Ectodermal cell (in vitro differentiated cells): ENCODE results near the gene CTNNA2.

Experiments used
- H3K27ac ChIP-seq: 2 replicates; pipeline ENCODE4 v1.7.0; 2013; ENCODE audit warnings: mild to moderate bottlenecking, low read depth, low read length; ENCODE audit not compliant: insufficient read depth, poor library complexity, severe bottlenecking
- H3K27me3 ChIP-seq: 2 replicates; pipeline ENCODE4 v1.7.0; 2013; ENCODE audit warnings: mild to moderate bottlenecking, low read length; ENCODE audit not compliant: insufficient read depth, control insufficient read depth, poor library complexity, severe bottlenecking
- H3K36me3 ChIP-seq: one replicate; pipeline ENCODE4 v1.7.0; 2013; ENCODE audit warnings: low read length; ENCODE audit not compliant: control insufficient read depth, insufficient read depth
- H3K4me1 ChIP-seq: one replicate; pipeline ENCODE4 v1.7.0; 2013; ENCODE audit warnings: low read length; ENCODE audit not compliant: control insufficient read depth, insufficient read depth
- H3K4me3 ChIP-seq: 2 replicates; pipeline ENCODE4 v1.7.0; 2013; ENCODE audit warnings: low read depth, low read length, control low read depth; ENCODE audit not compliant: insufficient read depth
- H3K9me3 ChIP-seq: 2 replicates; pipeline ENCODE4 v1.7.0; 2013; ENCODE audit warnings: mild to moderate bottlenecking, low read length, moderate library complexity; ENCODE audit not compliant: control insufficient read depth
- WGBS, 2 experiments: methylation state at CpG; one replicate each; pipeline ENCODE4 v1.1.7; 2013; ENCODE audit warnings: missing lambda C conversion rate in 2 of 2; 5-methylcytosine and 5-hydroxymethylcytosine counted together

Gene CTNNA2

DNA sequence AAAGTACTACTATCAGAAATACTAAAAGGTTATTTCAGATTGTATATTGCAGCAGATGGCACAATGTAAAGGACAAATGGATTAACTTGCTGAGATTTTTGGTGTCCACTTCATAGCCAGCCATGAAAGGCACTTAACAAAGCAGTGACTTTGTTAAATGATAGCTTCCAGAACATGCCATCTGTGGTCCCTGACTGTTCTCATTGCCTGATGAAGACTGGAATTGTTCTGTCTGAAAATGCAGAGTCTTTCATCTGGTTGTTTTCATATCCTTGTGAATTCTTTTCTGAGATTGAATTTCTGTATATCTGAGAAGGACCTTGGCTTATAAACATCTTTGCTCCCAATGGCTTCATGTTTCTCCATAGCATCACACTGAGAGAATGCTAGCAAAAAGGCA, 836.1 kb downstream of the CTNNA2 start:
- no peaks in the 10 kb centered on the region for H3K36me3 ChIP-seq
- no peaks in the 10 kb centered on the region for H3K27me3 ChIP-seq
- H3K9me3 ChIP-seq, result no peaks in the 10 kb centered on the region
- no peak overlapping the region for H3K27ac ChIP-seq
- no peaks in the 10 kb centered on the region for H3K4me1 ChIP-seq
- no peak overlapping the region for H3K4me3 ChIP-seq

DNA sequence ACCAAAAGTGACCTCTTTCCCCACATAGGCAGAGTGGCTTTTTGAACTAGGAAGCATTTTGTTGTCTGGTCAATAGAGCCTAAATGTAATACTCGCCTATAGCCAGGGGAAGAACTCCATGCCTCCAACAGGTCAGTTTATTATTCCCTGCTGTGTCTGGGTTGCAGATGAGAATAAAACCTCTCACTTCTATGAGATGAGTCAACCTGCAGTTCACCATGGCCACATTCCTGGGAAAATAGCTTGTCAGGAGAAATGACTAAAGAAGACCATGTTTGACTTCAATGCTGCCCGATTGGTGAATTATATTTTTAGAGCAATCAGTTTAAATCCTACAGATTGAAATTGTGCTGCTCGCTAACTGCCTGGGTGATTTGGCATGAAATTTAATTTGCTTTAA, 838.4 kb downstream of the CTNNA2 start:
- Histone ChIP-seq H3K27ac (no peak overlapping the region), H3K4me3 (no peak overlapping the region), H3K4me1 (no peaks in the 10 kb centered on the region), H3K36me3 (no peaks in the 10 kb centered on the region), H3K27me3 (no peaks in the 10 kb centered on the region), H3K9me3 (no peaks in the 10 kb centered on the region)
- WGBS, 2 experiments, result 86 to 94% methylated on average over 2 to 3 of the region's 3 CpGs

GRCh38 chr2:80354858-80355257, 842.0 kb downstream of the CTNNA2 start:
- 91 to 93% methylated on average over 1 of the region's 1 CpG for WGBS, 2 experiments
- Histone ChIP-seq H3K9me3 (no peaks in the 10 kb centered on the region), H3K36me3 (no peaks in the 10 kb centered on the region), H3K4me1 (no peaks in the 10 kb centered on the region), H3K27ac (no peak overlapping the region), H3K4me3 (no peak overlapping the region), H3K27me3 (no peaks in the 10 kb centered on the region)

DNA sequence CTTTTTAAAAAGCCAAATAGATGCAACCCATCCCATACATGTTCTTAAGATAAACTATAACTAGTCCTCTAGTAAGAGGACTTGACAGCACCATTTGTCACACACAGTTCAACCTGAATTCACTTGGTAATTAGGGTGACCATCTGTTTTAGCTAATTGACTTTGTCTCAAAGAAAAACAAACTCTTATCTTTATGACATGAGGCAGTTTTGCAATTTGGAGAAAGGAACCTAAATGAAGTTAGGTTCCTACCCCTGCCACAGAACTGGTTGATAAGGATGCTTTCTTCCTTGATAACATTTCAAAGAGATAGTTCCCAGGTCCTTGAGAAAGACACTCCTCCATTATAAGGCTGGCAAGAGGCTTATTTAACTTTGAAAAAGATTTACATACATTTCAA, 849.1 kb downstream of the CTNNA2 start:
- Histone ChIP-seq H3K27me3 (no peaks in the 10 kb centered on the region), H3K4me1 (peaks cover 26% of the 10 kb centered on the region), H3K36me3 (no peaks in the 10 kb centered on the region), H3K9me3 (no peaks in the 10 kb centered on the region), H3K4me3 (no peak overlapping the region), H3K27ac (no peak overlapping the region)

- Histone ChIP-seq H3K4me1 (peaks cover 26% of the 10 kb centered on the region), H3K9me3 (no peaks in the 10 kb centered on the region), H3K36me3 (no peaks in the 10 kb centered on the region), H3K4me3 (no peak overlapping the region), H3K27me3 (no peaks in the 10 kb centered on the region), H3K27ac (no peak overlapping the region)
- 68 to 71% methylated on average over 4 to 5 of the region's 5 CpGs for WGBS, 2 experiments
Measured at GRCh38 chr2:80363330-80363729, 850.5 kb downstream of the CTNNA2 start.

- peak overlapping the region; percentile 16 for H3K27ac ChIP-seq
- H3K36me3 ChIP-seq, result no peaks in the 10 kb centered on the region
- H3K4me3 ChIP-seq, result no peak overlapping the region
- H3K9me3 ChIP-seq, result no peaks in the 10 kb centered on the region
- H3K4me1 ChIP-seq, result peaks cover 26% of the 10 kb centered on the region
- WGBS, 2 experiments, result 43 to 47% methylated on average over 5 to 7 of the region's 7 CpGs
- no peaks in the 10 kb centered on the region for H3K27me3 ChIP-seq
Measured at GRCh38 chr2:80363791-80364349, 851.0 kb downstream of the CTNNA2 start.

- Histone ChIP-seq H3K4me3 (no peak overlapping the region), H3K4me1 (peaks cover 26% of the 10 kb centered on the region), H3K9me3 (no peaks in the 10 kb centered on the region), H3K27ac (peak overlapping the region; percentile 57), H3K36me3 (no peaks in the 10 kb centered on the region), H3K27me3 (no peaks in the 10 kb centered on the region)
- 24 to 30% methylated on average over 6 of the region's 6 CpGs for WGBS, 2 experiments
Measured at GRCh38 chr2:80364524-80365212, 851.8 kb downstream of the CTNNA2 start.

DNA sequence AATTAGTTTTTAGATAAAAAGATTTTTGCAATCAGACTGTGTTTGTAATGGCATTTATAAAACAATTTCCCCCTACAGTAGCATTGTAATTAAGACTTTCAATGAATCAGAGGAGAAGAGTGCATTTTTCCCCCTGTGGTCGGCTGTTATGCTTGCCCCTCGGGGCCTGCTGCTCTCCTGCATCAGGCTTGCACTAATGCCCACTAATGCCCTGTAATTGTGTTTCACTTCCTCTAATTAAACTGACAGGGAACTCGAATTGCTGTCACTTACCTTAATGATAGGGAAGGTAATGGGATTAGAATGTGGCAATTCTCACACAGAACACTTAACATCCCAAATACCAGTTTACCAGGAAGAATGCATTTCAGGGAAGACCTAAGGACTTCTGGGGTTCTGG, 852.9 kb downstream of the CTNNA2 start:
- no peaks in the 10 kb centered on the region for H3K36me3 ChIP-seq
- peaks cover 26% of the 10 kb centered on the region for H3K4me1 ChIP-seq
- H3K27ac ChIP-seq, result no peak overlapping the region
- H3K4me3 ChIP-seq, result no peak overlapping the region
- 14 to 26% methylated on average over 2 of the region's 3 CpGs for WGBS, 2 experiments
- H3K27me3 ChIP-seq, result no peaks in the 10 kb centered on the region
- no peaks in the 10 kb centered on the region for H3K9me3 ChIP-seq

- H3K27me3 ChIP-seq, result no peaks in the 10 kb centered on the region
- whole genome bisulfite sequencing, 2 experiments, result 93 to 100% methylated on average over 1 to 3 of the region's 3 CpGs
- no peak overlapping the region for H3K4me3 ChIP-seq
- no peak overlapping the region for H3K27ac ChIP-seq
- no peaks in the 10 kb centered on the region for H3K36me3 ChIP-seq
- H3K4me1 ChIP-seq, result peaks cover 6% of the 10 kb centered on the region
- no peaks in the 10 kb centered on the region for H3K9me3 ChIP-seq
Measured at GRCh38 chr2:80370375-80371009, 857.6 kb downstream of the CTNNA2 start.

DNA sequence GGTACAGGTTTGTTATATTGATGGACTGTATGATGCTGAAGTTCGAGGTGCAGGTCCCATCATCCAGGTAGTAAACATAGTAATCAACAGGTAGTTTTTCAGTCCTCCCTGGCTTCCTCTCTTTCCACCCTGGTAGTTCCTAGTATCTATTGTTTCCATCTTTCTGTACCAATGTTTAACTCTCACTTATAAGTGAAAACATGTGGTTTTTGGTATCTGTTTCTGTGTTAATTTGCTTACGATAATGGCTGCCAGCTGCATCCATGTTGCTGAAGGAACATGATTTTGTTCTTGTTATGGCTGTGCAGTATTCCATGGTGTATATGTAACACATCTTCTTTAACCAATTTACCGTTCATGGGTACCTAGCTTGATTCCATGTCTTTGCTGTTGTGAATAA, 861.3 kb downstream of the CTNNA2 start:
- H3K27me3 ChIP-seq, result no peaks in the 10 kb centered on the region
- H3K27ac ChIP-seq, result no peak overlapping the region
- H3K36me3 ChIP-seq, result no peaks in the 10 kb centered on the region
- no peaks in the 10 kb centered on the region for H3K9me3 ChIP-seq
- 93 to 100% methylated on average over 1 to 3 of the region's 3 CpGs for WGBS, 2 experiments
- no peak overlapping the region for H3K4me3 ChIP-seq
- no peaks in the 10 kb centered on the region for H3K4me1 ChIP-seq
